CD4-positive, alpha-beta T cell treated with Interleukin-12 subunit alpha and Interleukin-12 subunit beta, for 1 hour (primary cell): ENCODE measurements around the gene TYMS.

ENCODE experiments used
- DNase-seq: peaks from one replicate; pipeline ENCODE4 v3.0.0-alpha.2; 2020

The TYMS gene

DNA sequence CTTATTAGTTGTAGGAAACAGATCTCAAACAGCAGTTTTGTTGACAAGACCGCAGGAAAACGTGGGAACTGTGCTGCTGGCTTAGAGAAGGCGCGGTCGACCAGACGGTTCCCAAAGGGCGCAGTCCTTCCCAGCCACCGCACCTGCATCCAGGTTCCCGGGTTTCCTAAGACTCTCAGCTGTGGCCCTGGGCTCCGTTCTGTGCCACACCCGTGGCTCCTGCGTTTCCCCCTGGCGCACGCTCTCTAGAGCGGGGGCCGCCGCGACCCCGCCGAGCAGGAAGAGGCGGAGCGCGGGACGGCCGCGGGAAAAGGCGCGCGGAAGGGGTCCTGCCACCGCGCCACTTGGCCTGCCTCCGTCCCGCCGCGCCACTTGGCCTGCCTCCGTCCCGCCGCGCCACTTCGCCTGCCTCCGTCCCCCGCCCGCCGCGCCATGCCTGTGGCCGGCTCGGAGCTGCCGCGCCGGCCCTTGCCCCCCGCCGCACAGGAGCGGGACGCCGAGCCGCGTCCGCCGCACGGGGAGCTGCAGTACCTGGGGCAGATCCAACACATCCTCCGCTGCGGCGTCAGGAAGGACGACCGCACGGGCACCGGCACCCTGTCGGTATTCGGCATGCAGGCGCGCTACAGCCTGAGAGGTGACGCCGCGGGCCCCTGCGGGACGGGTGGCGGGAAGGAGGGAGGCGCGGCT lies at the start of gene TYMS:
Gene TYMS, plus strand, starts transcription at position 343 of the 690 bp plus-strand sequence. Its CDS starts 90 bp downstream, at position 433.
- peak; percentile 16 for DNase-seq

DNA sequence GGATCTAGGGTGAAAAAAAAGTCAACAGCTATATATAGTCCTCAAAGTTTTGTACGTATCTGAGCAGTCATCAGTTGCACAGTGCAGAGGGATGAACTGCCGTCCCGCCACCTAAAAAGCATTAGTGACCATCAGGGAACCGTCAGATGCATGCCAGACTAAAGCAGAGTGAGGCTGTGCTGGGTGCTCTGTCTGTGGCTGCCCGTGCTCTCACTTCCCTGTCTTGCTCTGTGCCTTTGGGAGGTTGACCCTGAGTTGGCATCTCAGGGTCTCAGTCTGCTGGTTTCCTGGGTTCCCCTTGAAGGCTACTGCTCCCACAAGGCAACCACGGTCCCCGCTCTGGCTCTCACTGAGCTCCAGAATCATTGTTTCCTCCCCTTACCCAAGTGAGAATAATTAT lies 49.5 kb upstream of the TYMS start:
- DNase-seq: no peak

DNA sequence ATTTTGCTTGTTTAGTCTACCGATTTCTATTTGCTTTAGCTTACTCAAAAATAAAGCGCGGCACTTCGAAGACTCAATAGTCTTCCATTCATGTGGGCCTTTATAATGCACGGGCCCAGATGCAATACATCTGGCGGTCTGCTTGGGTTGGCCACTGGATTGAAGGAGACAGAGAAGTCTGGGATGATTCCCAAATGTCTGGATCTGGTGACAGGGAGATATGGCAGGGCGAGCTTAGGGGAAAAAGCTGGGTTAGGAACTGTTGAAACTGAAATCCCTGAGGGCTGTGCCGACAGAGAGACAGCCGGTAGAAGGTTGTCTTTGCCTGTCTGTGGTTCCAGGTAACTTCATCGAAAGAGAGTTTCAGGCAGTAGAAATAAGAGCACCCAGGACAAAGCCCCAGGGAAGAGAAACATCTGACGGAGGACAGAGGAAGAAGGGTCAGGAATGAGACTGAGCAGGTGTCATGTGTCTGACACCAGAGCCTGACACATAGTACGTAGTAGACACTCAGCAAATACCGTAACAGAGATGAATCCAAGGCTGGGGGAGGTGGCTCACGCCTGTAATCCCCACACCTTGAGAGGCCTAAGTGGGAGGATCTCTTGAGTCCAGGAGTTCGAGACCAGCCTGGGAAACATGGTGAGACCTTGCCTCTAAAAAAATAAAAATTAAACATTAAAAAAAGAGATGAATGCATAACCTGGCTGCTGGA lies 47.1 kb upstream of the TYMS start:
- no peak for DNase-seq

DNA sequence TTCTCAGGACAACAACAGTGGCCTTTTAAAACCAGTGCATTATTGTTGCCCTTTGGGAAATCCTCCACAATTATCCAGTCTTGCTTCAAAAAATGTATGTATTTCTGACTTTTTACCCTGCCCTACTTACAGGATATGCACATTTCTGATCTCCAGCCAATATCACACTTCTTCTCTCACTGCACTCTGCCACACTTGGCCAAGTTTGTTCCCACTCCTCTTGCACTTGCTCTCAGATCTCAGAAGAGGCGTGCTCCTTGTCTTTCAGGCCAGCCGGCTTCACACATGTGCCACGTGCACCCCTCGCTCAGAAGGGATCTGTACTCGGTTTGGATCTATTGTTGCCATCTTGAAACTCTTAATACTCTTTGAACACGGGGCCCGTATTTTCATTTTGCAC lies 45.3 kb upstream of the TYMS start:
- DNase-seq: no peak

DNA sequence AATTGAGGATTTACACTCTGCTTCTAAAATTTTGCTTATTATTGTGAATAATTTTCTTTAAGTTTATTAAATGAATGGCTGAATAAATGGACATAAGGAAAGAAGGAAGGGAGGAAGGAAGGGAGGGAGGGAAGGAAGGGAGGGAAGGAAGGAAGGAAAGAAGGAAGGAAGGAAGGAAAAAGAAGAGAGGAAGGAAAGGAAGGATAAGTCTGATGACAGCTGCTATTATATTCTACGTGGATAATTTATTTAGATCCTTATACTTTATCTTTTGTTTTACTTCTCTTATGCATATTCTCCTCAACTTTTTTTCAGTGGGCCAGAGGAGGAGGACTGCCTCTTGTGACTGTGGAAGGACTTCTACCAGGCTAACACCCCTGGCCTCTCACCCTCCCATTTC lies 43.3 kb upstream of the TYMS start:
- DNase-seq: no peak

DNA sequence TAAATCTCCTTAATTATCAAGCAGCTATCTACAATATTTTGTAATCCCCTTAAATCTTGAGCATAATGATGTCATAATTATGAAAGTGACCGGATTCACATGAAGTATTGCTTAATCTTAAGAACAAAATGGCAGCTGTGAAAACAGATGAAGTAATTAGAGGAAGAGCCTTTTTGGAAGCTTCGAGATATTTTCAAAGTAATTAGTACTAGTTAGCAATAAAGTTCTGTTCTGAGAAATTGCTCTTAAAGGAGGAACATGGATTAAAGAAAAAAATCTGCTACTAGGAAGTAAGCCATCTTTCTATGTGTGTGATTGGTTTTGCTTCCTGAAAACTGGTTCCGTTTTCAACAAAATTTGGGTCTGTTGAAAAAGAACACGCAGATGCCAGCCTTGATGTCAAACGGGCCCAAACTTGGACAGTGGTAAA lies 42.3 kb upstream of the TYMS start:
- DNase-seq: no peak

DNA sequence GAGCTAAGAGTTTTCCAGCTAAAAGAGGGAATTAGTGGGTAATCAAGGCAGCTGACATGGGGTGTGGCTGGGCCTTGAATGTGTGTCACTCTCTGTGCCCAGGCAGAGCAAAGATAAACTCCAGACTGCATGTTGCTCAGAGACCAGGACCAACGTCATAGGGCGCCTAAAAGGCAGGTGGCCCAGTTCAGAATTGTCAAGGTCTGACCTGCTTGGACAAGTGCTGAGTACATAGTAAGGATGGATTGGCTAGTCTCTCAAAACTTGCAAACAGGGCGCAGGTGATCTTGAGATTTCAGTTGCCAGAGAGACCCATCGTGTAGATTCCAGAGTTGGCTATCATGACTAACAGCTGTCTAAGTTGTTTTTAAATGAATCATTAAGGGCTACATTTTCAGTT lies 41.7 kb upstream of the TYMS start:
- DNase-seq: no peak

DNA sequence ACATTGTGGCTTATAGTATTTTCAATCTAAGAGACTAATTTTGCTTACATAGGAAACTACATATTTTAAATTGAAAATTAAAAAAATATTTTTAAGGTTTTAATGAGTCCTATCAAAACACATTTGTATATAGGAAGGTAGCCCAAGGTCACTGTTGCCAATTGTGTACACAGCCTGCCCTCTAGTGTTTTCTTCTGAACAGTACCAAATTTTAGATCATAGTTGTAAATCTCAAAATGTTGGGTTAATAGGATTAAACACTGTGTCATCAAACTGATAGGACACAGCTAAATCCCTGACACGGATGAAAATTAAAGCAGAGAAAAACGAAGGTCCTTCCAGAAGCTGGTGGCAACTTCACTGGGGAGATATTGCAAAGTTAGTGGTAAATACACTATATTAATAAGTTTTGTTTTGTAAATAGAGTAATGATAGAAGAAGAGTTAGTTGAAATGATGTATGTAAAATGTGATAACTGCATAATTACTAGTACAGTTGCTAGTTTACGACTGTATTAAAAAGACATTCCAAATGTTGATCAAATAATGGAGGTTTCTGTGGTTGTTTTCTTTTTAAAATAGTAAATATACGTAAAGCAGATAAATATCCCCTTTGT lies 41.0 kb upstream of the TYMS start:
- DNase-seq: peak; percentile 38

DNA sequence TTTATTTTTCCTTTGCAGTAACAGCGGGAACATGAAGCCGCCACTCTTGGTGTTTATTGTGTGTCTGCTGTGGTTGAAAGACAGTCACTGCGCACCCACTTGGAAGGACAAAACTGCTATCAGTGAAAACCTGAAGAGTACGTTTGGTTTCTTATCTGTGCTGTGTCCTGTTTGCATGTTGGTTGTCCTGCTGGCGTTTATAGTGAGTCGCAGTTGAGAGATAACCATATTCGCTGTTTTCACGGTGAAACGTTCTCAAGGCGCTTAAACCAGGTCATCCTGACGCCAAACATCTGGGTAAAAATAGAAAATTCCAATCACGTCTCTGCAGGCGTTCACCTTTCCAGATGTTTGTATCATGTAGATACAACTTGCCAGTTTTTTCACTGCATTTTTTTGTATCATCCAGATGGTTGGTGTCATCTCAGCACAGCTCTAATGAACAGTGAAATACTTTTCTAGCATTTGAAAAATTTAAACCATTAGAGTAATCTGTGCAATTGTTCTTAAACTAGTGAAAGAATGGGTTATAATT lies 39.4 kb upstream of the TYMS start:
- no peak for DNase-seq

DNA sequence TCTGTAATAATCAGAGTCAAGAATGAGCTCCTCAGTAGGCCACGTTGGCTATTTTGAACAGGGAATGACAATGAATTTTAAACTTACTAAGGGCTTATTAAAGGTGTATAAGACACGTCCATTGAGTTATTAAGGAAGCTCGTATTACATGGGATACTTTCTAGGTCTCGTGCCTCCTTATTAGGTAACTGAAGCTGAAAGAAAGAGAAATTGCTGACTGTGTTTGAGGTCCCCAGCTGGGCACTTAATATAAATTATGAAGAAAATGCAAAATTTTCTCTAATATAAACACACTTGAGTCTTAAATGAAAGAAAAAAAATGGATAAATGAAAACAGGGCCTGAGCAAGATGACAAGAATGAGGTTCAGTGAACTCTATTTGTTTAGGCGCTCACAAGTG lies 38.8 kb upstream of the TYMS start:
- no peak for DNase-seq

DNA sequence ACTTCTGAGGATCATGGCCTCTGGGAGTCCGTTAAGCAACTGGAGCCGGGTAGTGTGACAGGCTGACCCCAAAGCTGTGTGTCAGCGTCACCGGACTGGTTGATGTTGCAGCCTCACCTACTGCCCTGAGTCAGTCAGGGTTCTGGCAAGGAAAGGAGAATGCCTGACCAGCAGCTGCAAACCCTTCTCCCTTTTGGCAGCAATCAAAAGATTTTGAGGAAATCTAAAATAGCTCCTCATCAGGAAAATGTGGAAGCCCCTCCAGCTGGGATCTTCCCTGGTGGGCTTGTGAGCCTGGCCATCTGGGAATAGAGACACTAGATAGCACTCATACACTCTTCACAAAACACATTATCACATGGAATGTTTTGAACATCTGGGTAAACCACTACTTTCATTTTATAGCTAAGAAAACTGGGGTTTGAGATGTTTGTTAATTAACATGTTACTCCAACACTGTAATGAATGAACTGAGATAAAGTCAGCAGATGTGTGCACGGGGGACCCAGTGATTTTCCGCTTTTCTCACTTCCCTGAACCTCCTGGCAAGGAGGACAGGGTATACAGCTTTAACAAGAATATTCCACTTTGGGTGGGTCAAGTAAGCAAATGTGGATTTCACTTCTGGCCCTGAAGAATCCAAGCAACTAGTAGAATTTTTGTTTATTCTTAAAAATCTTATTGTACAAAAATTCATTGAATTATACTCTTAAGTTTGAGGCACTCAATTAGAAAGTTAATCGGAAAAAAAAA lies 36.0 kb upstream of the TYMS start:
- no peak for DNase-seq

DNA sequence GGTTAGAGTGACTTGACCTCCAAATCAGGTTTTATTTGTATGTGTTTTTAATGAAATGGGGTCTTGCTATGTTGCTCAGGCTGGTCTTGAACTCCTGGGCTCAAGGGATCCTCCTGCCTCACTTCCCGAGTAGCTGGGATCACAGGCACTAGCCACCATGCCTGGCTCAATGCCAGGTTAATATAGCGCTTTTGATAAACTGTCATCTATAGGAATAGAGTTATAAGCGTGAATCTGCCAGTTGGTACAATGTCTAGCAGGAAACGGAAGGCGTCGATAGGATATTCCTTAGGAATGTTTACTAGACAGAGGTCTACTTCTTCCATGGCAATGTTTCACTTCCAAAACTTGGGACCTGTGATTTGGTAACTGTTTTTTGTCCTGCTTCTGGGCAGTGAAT lies 35.2 kb upstream of the TYMS start:
- DNase-seq: no peak

DNA sequence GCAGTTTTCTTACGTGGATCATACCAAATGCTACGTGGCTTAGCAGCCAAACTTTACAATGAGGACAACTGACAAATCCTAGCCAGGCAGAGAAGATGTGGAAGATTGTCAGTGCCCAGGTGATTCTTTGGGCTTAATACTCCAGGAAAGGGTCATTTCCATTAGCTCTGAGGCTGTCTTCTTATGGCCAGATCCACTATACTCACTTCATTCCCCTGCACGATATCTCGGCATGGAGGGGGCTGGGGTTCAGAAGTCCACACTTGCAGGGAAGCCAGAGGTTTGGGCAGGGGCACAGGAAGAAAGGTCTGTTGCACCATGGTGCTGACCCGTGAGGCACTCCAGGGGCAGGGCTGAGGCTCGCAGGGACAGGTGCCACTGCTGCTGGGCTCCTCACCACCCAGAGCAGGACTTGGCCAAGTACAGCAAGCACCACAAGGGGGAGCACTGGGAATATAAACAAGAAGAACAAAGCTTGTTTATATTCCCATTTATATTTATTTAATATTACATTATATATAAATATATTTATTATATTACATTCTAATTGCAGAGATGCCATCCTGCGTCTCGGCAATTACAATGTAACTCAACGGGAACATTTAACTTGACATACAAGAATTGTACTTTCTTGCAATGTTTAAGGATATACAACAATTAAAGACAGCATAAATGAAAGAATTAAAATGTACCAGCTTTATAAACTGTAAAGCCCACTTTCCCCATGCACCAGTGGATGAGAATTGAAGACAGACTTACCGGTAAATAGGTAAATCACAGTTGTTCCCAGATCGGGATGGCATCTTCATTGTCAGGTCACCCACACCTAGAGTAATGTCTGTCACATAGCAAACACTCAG lies 33.5 kb upstream of the TYMS start:
- peak; percentile 61 for DNase-seq

DNA sequence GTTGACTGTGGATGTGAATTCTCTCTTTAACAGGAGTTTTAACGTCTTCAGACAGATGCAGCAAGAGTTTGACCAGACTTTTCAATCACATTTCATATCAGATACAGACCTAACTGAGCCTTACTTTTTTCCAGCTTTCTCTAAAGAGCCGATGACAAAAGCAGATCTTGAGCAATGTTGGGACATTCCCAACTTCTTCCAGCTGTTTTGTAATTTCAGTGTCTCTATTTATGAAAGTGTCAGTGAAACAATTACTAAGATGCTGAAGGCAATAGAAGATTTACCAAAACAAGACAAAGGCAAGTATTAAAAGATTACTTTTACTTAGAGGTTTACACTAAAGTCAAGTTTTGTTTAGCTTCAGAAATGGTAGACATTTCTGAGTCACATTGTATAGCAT lies 30.2 kb upstream of the TYMS start:
- no peak for DNase-seq

DNA sequence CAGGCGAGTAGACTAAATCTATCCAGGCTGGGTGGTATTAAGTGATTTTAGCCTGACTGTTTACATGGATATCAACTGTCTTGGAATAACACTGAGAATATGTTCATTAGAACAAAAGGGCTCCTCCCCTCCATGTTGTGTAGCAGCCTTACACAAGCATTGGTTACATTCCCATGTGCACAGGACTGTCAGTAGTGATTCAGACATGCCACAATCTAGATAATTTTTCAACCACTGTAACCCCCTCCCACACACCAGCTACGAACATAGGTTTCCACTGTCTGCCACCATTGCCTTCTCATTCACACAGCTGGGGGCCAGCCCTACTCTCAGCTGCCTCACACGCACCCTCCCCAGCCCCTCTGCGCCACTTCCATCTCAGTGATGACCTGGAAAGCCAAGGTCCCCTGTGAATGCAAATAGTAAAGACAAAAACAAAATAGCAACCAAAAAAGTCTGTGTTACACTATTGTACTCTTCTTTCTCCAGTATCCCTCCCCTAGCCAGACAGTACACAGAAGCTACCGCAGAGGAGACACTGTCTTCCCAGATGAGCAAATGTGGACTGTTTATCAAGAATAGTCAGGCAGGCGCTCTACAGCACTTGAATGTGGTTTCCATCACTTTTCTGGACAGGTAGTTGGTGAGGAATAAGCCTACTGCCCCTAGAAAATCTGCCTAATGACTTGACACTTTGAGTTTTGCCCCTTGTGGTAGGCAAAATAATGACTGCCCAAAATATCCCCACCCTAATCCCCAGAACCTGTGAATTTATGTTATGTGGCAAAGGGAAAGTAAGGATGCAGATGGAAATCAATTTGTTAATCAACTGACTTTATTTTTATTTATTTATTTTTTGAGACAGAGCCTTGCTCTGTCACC lies 27.9 kb upstream of the TYMS start:
- DNase-seq: no peak

DNA sequence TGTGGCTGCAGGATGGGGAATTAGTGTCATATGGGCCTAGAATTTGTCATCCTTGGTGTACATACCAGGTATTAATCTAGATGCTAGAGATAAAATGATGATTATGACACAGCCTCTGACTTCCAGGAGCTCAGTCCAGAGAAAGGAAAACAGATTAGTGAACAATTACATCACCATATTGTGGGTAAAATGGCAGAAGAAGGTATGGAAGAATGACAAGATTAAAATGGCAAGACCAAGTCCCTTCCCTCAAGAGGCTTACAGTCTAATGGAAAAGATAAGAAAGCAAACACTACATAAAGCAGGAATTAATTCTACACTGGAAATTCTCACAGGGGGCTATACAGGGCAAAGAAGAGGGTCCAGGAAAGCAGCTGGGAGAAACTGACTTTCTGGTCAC lies 25.9 kb upstream of the TYMS start:
- no peak for DNase-seq

DNA sequence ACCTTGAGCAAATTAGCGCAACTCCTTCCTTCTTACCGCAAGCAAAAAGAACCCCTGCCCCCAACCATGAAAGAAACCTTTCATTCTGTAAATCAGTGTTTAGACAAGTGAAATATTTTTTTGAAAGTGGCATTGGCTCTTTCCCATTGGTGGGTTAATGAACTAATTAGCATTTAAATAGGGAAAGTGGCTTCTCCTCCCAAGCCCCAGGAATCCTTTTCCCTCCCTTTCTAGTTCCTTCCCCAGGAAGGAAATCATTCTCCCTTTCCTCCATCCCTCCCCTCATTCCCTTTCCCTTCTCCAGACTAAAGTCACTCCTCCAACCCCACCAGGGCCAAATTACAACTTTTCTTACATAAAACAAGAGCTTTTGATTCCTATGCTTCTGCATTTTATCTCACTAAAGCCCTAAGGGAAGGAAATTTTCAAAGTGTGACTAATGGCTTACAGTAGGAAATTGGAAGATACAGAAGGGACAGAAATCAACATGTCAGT lies 22.9 kb upstream of the TYMS start:
- DNase-seq: no peak

DNA sequence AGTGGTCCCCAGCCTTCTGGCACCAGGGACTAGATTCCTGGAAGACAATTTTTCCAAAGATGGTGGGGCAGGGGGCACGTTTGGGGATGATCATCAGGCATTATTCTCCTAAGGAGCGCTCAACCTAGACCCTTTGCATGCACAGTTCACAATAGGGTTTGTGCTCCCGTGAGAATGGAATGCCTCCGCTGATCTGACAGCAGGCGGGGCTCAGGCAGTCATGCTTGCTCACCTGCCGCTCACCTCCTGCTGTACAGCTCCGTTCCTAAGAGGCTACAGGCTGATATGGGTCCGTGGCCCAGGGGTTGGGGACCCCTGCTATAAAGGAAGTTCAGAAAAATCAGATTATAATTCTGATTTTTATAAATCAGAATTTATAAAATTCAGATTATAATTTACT lies 22.3 kb upstream of the TYMS start:
- no peak for DNase-seq

DNA sequence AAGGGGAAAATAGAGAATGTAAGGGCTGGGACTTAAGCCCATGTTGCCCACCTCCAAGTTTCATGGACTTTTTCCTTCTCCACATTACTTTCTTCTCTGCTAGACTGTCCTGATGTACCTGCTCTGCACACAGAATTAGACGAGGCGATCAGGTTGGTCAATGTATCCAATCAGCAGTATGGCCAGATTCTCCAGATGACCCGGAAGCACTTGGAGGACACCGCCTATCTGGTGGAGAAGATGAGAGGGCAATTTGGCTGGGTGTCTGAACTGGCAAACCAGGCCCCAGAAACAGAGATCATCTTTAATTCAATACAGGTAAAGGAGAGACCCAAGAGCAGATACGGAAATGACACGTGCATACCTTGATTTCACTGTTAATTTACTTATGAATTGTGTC lies 16.2 kb upstream of the TYMS start:
- DNase-seq: no peak

DNA sequence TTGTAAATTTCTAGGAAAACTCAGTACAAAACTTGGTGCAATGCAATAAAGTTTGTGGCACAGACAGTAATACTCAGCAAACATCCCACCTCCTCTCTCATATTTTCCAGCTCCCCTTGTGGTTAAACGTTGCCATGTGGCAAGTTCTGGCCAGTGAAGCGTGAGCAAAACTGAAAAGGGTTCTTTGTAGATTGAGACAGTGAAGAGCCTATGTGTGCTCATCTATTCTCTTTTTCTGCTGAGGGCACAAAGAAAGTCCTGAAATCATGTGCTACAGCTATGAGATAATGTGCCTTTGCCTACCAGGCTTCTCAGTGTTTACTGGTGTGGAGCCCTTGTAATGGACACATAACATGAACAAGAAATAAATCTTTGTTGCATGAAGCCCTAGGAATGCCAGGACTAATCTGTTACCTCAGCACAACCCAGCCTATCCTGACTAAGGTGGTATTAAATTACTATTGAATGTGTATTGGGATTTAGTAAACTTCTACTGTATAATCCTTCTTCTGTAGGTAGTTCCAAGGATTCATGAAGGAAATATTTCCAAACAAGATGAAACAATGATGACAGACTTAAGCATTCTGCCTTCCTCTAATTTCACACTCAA lies 13.0 kb upstream of the TYMS start:
- no peak for DNase-seq

DNA sequence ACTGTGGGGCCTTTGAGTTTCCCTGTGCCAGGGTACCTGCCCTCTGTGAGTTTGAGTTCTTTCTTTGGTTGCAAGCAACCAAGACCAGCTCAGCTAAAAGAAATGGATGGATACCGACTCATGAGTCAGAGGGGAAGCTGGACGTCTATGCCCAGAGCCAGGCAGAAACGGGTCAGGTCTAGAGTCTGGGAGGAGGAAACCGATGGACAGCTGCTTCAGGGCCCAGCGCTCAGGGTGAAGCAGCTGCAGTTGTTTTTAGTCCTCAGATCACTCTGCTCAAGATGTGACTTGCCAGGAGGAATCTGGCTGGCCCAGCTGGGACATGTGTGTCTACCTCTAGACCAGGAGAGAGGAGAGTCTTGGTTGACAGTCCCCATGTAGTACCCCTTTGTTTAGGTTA lies 10.1 kb upstream of the TYMS start:
- no peak for DNase-seq
